Measurements from ENCODE around the gene ARL2BP. TPM values are rescaled to one million over a fixed set of nuclear protein-coding genes. Genes with fewer than 3 reads are reported as not detected.

Gene ARL2BP
- total and polyA plus RNA-seq, 2 of the 13 experiments (the other 11 are each of a cell fraction or from before 2014, with no cell fraction given) = 64.3 to 67.6 TPM

DNA sequence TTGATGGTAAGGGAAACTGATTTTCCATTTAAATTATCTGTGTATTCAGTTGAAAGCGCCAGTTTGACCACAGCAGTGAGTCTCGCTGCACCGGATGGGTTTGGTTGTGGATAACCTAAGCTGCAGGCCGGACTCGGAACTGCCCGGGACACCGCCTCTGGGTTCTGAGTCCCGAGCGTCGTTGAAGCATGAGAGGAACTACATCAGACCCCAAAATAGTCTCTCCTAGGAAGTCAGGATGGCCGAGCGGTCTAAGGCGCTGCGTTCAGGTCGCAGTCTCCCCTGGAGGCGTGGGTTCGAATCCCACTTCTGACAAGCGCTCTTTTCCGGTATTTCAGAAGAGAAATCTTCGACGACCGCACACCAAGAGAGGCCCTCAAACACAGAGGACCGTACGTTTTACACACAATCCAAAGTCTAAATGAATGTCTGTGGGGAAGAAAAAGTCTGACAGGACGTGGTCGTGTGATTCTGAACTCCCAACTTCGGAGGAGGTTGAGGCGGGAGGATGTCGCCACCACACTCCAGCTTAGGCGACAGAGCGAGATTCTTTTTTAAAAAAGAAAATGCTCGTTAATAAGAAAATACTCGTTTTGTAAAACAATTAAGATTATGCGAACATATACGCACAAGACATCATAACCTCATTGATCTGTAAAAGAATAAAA, 54.8 kb downstream of the ARL2BP start (continued):
- peak; percentile 90 for TF ChIP-seq ZNF335 (CRISPR knock-in tag; IDR thresholded peaks at IDR 0.05)
- no peak for TF ChIP-seq ATRX (CRISPR knock-in tag; IDR thresholded peaks at IDR 0.05; ENCODE audit: borderline replicate concordance)
- peak; percentile 25 for TF ChIP-seq HNRNPLL (IDR thresholded peaks at IDR 0.05; ENCODE audit: low read depth, low read length, poor library complexity, severe bottlenecking)
- TF ChIP-seq EZH2 (conservative IDR thresholded peaks at IDR 0.05; ENCODE audit: low read depth, low read length) = no peak
- TF ChIP-seq GLI4 (CRISPR knock-in tag; IDR thresholded peaks at IDR 0.05; ENCODE audit: borderline replicate concordance) = peak; percentile 75; the same call in 1 of the 2 replicates
- TF ChIP-seq PHB2 (IDR thresholded peaks at IDR 0.05; ENCODE audit: partially characterized antibody) = no peak
- TF ChIP-seq, protein P1, sequence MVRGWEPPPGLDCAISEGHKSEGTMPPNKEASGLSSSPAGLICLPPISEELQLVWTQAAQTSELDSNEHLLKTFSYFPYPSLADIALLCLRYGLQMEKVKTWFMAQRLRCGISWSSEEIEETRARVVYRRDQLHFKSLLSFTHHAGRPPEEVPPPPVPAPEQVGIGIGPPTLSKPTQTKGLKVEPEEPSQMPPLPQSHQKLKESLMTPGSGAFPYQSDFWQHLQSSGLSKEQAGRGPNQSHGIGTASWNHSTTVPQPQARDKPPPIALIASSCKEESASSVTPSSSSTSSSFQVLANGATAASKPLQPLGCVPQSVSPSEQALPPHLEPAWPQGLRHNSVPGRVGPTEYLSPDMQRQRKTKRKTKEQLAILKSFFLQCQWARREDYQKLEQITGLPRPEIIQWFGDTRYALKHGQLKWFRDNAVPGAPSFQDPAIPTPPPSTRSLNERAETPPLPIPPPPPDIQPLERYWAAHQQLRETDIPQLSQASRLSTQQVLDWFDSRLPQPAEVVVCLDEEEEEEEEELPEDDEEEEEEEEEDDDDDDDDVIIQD (CRISPR knock-in tag; IDR thresholded peaks at IDR 0.05; ENCODE audit: low read depth) = 0 out of 2 replicates have a peak, but pooled peaks have one; percentile 62
- TF ChIP-seq, protein P2, sequence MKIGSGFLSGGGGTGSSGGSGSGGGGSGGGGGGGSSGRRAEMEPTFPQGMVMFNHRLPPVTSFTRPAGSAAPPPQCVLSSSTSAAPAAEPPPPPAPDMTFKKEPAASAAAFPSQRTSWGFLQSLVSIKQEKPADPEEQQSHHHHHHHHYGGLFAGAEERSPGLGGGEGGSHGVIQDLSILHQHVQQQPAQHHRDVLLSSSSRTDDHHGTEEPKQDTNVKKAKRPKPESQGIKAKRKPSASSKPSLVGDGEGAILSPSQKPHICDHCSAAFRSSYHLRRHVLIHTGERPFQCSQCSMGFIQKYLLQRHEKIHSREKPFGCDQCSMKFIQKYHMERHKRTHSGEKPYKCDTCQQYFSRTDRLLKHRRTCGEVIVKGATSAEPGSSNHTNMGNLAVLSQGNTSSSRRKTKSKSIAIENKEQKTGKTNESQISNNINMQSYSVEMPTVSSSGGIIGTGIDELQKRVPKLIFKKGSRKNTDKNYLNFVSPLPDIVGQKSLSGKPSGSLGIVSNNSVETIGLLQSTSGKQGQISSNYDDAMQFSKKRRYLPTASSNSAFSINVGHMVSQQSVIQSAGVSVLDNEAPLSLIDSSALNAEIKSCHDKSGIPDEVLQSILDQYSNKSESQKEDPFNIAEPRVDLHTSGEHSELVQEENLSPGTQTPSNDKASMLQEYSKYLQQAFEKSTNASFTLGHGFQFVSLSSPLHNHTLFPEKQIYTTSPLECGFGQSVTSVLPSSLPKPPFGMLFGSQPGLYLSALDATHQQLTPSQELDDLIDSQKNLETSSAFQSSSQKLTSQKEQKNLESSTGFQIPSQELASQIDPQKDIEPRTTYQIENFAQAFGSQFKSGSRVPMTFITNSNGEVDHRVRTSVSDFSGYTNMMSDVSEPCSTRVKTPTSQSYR (CRISPR knock-in tag; IDR thresholded peaks at IDR 0.05; ENCODE audit: borderline replicate concordance) = no peak; the same call in 1 of the 2 replicates
- 0 out of 2 replicates have a peak, but pooled peaks have one; percentile 18 for TF ChIP-seq ZSCAN25 (CRISPR knock-in tag; IDR thresholded peaks at IDR 0.05)
- TF ChIP-seq ZNF761 (CRISPR knock-in tag; conservative IDR thresholded peaks at IDR 0.05) = no peak; the same call in 1 of the 2 replicates
- no peak for TF ChIP-seq PLRG1 (conservative IDR thresholded peaks at IDR 0.05)
- TF ChIP-seq NR0B2 (CRISPR knock-in tag; IDR thresholded peaks at IDR 0.05) = peak; percentile 39; the same call in 1 of the 2 replicates
- peak; percentile 94 for TF ChIP-seq ZMYM2 (CRISPR knock-in tag; IDR thresholded peaks at IDR 0.05)
- TF ChIP-seq ZNF839 (CRISPR knock-in tag; IDR thresholded peaks at IDR 0.05; ENCODE audit: borderline replicate concordance) = peak; percentile 74; the same call in 1 of the 2 replicates
- TF ChIP-seq ARID2 (CRISPR knock-in tag; IDR thresholded peaks at IDR 0.05; ENCODE audit: borderline replicate concordance) = no peak
- TF ChIP-seq ZNF30 (CRISPR knock-in tag; IDR thresholded peaks at IDR 0.05) = no peak
- TF ChIP-seq EED (CRISPR knock-in tag; IDR thresholded peaks at IDR 0.05) = no peak
- no peak for TF ChIP-seq ZNF550 (CRISPR knock-in tag; IDR thresholded peaks at IDR 0.05; ENCODE audit: borderline replicate concordance)
